IMR-90 (cell line): ENCODE data around the gene PSMB3. TPM values are rescaled to one million over a fixed set of nuclear protein-coding genes. Genes with fewer than 3 reads are reported as not detected.

ENCODE experiments used
- microRNA-seq, 2 experiments: library from miRNA; stranded (forward) in 1 of 2; unstranded in 1 of 2; fragments of 10-50 nt in 1 of 2; fragments of <30 nt in 1 of 2; gene quantifications in 1 of 2; microRNA quantifications in 1 of 2; one replicate each; pipeline versions ENCODE3 to v1.1.0; 2013 to 2020; ENCODE audit not compliant: insufficient read depth in 1 of 2, insufficient read length in 1 of 2, unreplicated experiment in 1 of 2
- polyA plus RNA-seq, 3 experiments: library from polyadenylated mRNA; depleted of rRNA; stranded (reverse); fragments of >200 nt; gene quantifications; 2 replicates each; pipeline ENCODE4 v1.2.3, GENCODE V29; 2012; ENCODE audit warnings: low replicate concordance in 1 of 3
- small RNA-seq, 5 experiments: library from RNA; depleted of rRNA; stranded (forward); fragments of <200 nt; gene quantifications; one replicate each; pipeline ENCODE3, GENCODE V24; 2012
- total RNA-seq: library from RNA; depleted of rRNA; stranded (reverse); fragments of >200 nt; gene quantifications from 2 replicates; pipeline ENCODE4 v1.2.3, GENCODE V29; 2012; rRNA removed

The PSMB3 gene
- total and polyA plus RNA-seq, 2 of the 4 experiments (the other 2 are of a cell fraction): 480 to 828 TPM

Small RNA genes within 50 kb of the gene (microRNA-seq; reads per million reads assigned to microRNA genes)
- gene MIR4726 (ENCODE audit: insufficient read depth in 1 of 2, insufficient read length in 1 of 2, unreplicated experiment in 1 of 2) (1.5 to 4.1 reads per million in 2 experiments), gene RNA5SP440 (ENCODE audit: insufficient read depth, insufficient read length) (not detected), gene RNU6-866P (ENCODE audit: insufficient read depth, insufficient read length) (not detected)

Small RNA genes within 50 kb of the gene (small RNA-seq; reads per million reads assigned to genes)
- gene MIR4726: 0 reads per million in 5 experiments
- 0 to 1.4 (median 0.25) reads per million in 5 experiments for gene RNA5SP440
- gene RNU6-866P: 0 to 0.60 (median 0) reads per million in 5 experiments

Other genes with a start within 250 kb of the PSMB3 start
- gene SRCIN1, start 146.8 kb upstream of the PSMB3 start, total RNA-seq: not detected in 2 replicates
- not detected in 2 replicates for gene SRCIN1, start 146.8 kb upstream of the PSMB3 start, polyA plus RNA-seq (2012; rRNA removed)
- gene EPOP, start 77.8 kb upstream of the PSMB3 start, total RNA-seq: 0.28 and 0.36 TPM in 2 replicates
- 0.80 and 0.82 TPM in 2 replicates for gene EPOP, start 77.8 kb upstream of the PSMB3 start, polyA plus RNA-seq (2012; rRNA removed)
- 7.2 and 7.5 TPM in 2 replicates for gene MLLT6, start 47.5 kb upstream of the PSMB3 start, total RNA-seq
- 21.2 and 22.7 TPM in 2 replicates for gene MLLT6, start 47.5 kb upstream of the PSMB3 start, polyA plus RNA-seq (2012; rRNA removed)
- gene CISD3, start 22.4 kb upstream of the PSMB3 start, total RNA-seq: 1.3 and 1.4 TPM in 2 replicates
- gene CISD3, start 22.4 kb upstream of the PSMB3 start, polyA plus RNA-seq (2012; rRNA removed): 14.1 and 20.3 TPM in 2 replicates
- 1.1 and 1.4 TPM in 2 replicates for gene PCGF2, start 4.4 kb upstream of the PSMB3 start, total RNA-seq
- 18.2 and 27.8 TPM in 2 replicates for gene PCGF2, start 4.4 kb upstream of the PSMB3 start, polyA plus RNA-seq (2012; rRNA removed)
- gene PIP4K2B, start 46.8 kb downstream of the PSMB3 start, total RNA-seq: 40.0 and 40.8 TPM in 2 replicates
- gene PIP4K2B, start 46.8 kb downstream of the PSMB3 start, polyA plus RNA-seq (2012; rRNA removed): 29.3 and 40.2 TPM in 2 replicates
- gene CWC25, start 72.6 kb downstream of the PSMB3 start, total RNA-seq: 9.1 and 9.7 TPM in 2 replicates
- gene CWC25, start 72.6 kb downstream of the PSMB3 start, polyA plus RNA-seq (2012; rRNA removed): 14.9 and 16.1 TPM in 2 replicates
- gene RPL23, start 101.0 kb downstream of the PSMB3 start, total RNA-seq: 1,170 and 2,401 TPM in 2 replicates
- 1,882 and 2,308 TPM in 2 replicates for gene RPL23, start 101.0 kb downstream of the PSMB3 start, polyA plus RNA-seq (2012; rRNA removed)
- 79.8 and 113 TPM in 2 replicates for gene LASP1, start 117.3 kb downstream of the PSMB3 start, total RNA-seq
- gene LASP1, start 117.3 kb downstream of the PSMB3 start, polyA plus RNA-seq (2012; rRNA removed): 262 and 304 TPM in 2 replicates
- under 0.01 TPM in 1 of 2 replicates, not detected in the other for gene FBXO47, start 214.7 kb downstream of the PSMB3 start, total RNA-seq
- not detected in 2 replicates for gene FBXO47, start 214.7 kb downstream of the PSMB3 start, polyA plus RNA-seq (2012; rRNA removed)